ENCODE results near the gene CDC7.
A peak's percentile ranks its signal among the peaks of the same experiment; 100 is the strongest.
"Not testable (repeated sequence)": the region's sequence is repeated elsewhere in the genome, so short reads cannot be mapped to it uniquely, and the experiment has no call there.

CDC7 gene

GRCh38 chr1:91500756-91501522, at the start of gene CDC7:
CDC7 (plus strand) TSS chr1:91500851; CDS start chr1:91501717, 866 bp downstream.
- DNase-seq (ENCODE audit: low read depth in 2 of 2): peak; percentile 80 to 86

GRCh38 chr1:91454136-91454535, 46.5 kb upstream of the CDC7 start:
- DNase-seq (ENCODE audit: low read depth in 2 of 2): no peak

GRCh38 chr1:91455334-91455733, 45.3 kb upstream of the CDC7 start:
- DNase-seq (ENCODE audit: low read depth in 2 of 2): no peak

- DNase-seq (ENCODE audit: low read depth in 2 of 2): no peak
Measured at GRCh38 chr1:91455896-91456295, 44.8 kb upstream of the CDC7 start.

GRCh38 chr1:91465350-91465749, 35.3 kb upstream of the CDC7 start:
- DNase-seq (ENCODE audit: low read depth in 2 of 2): not testable (repeated sequence)

GRCh38 chr1:91476533-91477217, 24.0 kb upstream of the CDC7 start:
- no peak for DNase-seq (ENCODE audit: low read depth in 2 of 2)

- no peak for DNase-seq (ENCODE audit: low read depth in 2 of 2)
Measured at GRCh38 chr1:91487469-91487868, 13.2 kb upstream of the CDC7 start.

- DNase-seq (ENCODE audit: low read depth in 2 of 2): no peak
Measured at GRCh38 chr1:91490501-91490900, 10.2 kb upstream of the CDC7 start.

GRCh38 chr1:91498035-91498434, 2.6 kb upstream of the CDC7 start:
- DNase-seq (ENCODE audit: low read depth in 2 of 2): no peak

GRCh38 chr1:91498498-91499245, 2.0 kb upstream of the CDC7 start:
- no peak for DNase-seq (ENCODE audit: low read depth in 2 of 2)

- DNase-seq (ENCODE audit: low read depth in 2 of 2): no peak
Measured at GRCh38 chr1:91499346-91499745, 1.3 kb upstream of the CDC7 start.

GRCh38 chr1:91499904-91500755, 521 bp upstream of the CDC7 start:
- no peak for DNase-seq (ENCODE audit: low read depth in 2 of 2)

- DNase-seq (ENCODE audit: low read depth in 2 of 2): no peak
Measured at GRCh38 chr1:91501523-91501851, 836 bp downstream of the CDC7 start.

GRCh38 chr1:91501971-91502671, 1.5 kb downstream of the CDC7 start:
- DNase-seq (ENCODE audit: low read depth in 2 of 2): no peak

GRCh38 chr1:91502672-91503184, 2.1 kb downstream of the CDC7 start:
- no peak for DNase-seq (ENCODE audit: low read depth in 2 of 2)

GRCh38 chr1:91503332-91503900, 2.8 kb downstream of the CDC7 start:
- DNase-seq (ENCODE audit: low read depth in 2 of 2): no peak

GRCh38 chr1:91503975-91504530, 3.4 kb downstream of the CDC7 start:
- no peak for DNase-seq (ENCODE audit: low read depth in 2 of 2)

- DNase-seq (ENCODE audit: low read depth in 2 of 2): no peak
Measured at GRCh38 chr1:91505086-91505485, 4.4 kb downstream of the CDC7 start.

GRCh38 chr1:91506071-91506470, 5.4 kb downstream of the CDC7 start:
- DNase-seq (ENCODE audit: low read depth in 2 of 2): no peak

GRCh38 chr1:91507328-91507727, 6.7 kb downstream of the CDC7 start:
- no peak for DNase-seq (ENCODE audit: low read depth in 2 of 2)
